ENCODE results near the gene ISYNA1. TPM values are rescaled to one million over a fixed set of nuclear protein-coding genes. Genes with fewer than 3 reads are reported as not detected.

Gene ISYNA1
- total RNA-seq, 1 donor: 6.3 TPM

- no peak for DNase-seq (ENCODE audit: low read depth)
- H3K4me3 ChIP-seq (ENCODE audit: low read depth, low read length): no peak overlapping the region
- TF ChIP-seq CTCF (IDR thresholded peaks at IDR 0.05; ENCODE audit: insufficient read depth, low read length): no peak
Measured at GRCh38 chr19:18474366-18474887, 36.5 kb upstream of the ISYNA1 start.

GRCh38 chr19:18473706-18474087, 35.8 kb upstream of the ISYNA1 start:
- H3K4me3 ChIP-seq (ENCODE audit: low read depth, low read length): no peak overlapping the region
- TF ChIP-seq CTCF (IDR thresholded peaks at IDR 0.05; ENCODE audit: insufficient read depth, low read length): no peak
- no peak for DNase-seq (ENCODE audit: low read depth)

- TF ChIP-seq CTCF (IDR thresholded peaks at IDR 0.05; ENCODE audit: insufficient read depth, low read length): no peak
- DNase-seq (ENCODE audit: low read depth): no peak
- no peak overlapping the region for H3K4me3 ChIP-seq (ENCODE audit: low read depth, low read length)
Measured at GRCh38 chr19:18473003-18473705, 35.2 kb upstream of the ISYNA1 start.

- H3K4me3 ChIP-seq (ENCODE audit: low read depth, low read length): no peak overlapping the region
- no peak for TF ChIP-seq CTCF (IDR thresholded peaks at IDR 0.05; ENCODE audit: insufficient read depth, low read length)
- DNase-seq (ENCODE audit: low read depth): no peak
Measured at GRCh38 chr19:18470787-18471186, 32.9 kb upstream of the ISYNA1 start.

- peak; percentile 81 for TF ChIP-seq CTCF (IDR thresholded peaks at IDR 0.05; ENCODE audit: insufficient read depth, low read length)
- no peak overlapping the region for H3K4me3 ChIP-seq (ENCODE audit: low read depth, low read length)
- peak; percentile 77 for DNase-seq (ENCODE audit: low read depth)
Measured at GRCh38 chr19:18469069-18469846, 31.3 kb upstream of the ISYNA1 start.

- H3K4me3 ChIP-seq (ENCODE audit: low read depth, low read length): no peak overlapping the region
- no peak for DNase-seq (ENCODE audit: low read depth)
- TF ChIP-seq CTCF (IDR thresholded peaks at IDR 0.05; ENCODE audit: insufficient read depth, low read length): no peak
Measured at GRCh38 chr19:18468517-18468916, 30.6 kb upstream of the ISYNA1 start.
